NCI-H1930 (cell line): ENCODE data around the gene NCK2.

Source experiments
- DNase-seq, 2 experiments: peaks; one replicate each; lab custom pipeline; 2025; lab: John Stamatoyannopoulos, UW

NCK2 gene

GRCh38 chr2:105777031-105777482 is 32.3 kb downstream of the NCK2 start:
- DNase-seq, result no peak

- DNase-seq, result no peak
These were observed 32.9 kb downstream of the NCK2 start for GRCh38 chr2:105777506-105778055.

DNA sequence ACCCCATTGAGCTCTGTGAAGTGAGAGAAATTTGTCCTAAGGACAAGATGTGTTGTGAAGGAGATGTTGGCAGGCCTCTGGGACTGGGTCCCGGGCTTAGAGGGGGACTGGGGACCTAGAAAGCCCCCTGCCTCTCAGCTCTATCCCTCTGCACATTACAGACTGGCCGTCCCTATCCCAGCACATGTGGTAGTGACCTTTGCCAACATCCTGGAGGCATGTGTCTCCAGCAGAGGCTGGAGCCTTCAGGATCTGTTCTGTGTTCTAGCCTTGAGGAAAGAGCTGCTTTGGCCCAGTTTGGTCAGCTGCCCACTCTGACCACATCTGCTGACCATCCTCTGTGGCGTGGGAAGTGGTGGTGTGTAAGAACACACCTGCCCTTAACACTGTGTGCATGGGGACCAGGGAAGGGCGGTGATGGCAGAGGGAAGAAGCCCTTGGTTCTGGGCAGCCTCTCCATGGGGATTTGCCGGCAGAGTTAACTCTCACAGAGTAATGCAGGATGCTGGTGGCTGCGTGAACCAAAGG is 33.4 kb downstream of the NCK2 start:
- no peak for DNase-seq

DNA sequence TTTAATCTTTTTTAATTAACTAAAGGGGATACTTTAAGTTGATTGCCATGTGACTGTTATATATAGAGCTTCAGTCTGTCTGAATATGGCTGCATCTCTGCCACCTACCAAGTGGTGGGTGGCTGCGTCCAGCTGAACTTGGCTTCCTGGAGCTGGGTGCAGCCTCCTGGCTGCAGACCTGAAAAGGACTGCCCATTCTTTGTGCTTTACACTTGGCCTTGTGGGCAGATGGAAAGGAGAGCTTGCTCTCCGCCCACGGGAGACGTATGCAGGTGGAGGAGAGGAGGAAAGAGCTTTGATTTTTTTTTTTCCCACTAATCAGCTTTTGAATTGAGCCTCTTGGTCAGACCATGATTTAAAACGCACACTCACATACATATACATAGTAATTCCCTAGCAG is 34.7 kb downstream of the NCK2 start:
- no peak for DNase-seq

DNA sequence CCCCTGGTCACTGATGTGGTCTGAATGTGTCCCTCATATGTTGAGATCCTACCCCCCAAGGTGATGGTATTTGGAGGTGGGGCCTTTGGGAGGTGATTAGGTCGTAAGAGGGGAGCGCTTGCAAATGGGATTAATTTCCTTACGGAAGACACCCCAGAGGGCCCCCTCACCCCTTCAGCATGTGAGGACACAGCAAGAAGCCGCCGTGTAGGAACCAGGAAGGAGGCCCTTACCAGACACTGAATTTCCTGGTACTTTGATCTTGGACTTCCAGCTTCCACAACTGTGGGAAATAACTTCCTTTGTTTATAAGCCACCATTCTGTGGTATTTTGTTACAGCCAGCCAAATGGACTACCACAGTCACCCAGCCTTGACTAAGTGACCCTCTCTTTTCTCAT is 35.9 kb downstream of the NCK2 start:
- no peak for DNase-seq

- no peak for DNase-seq
These were observed 36.7 kb downstream of the NCK2 start for GRCh38 chr2:105781274-105781978.

DNA sequence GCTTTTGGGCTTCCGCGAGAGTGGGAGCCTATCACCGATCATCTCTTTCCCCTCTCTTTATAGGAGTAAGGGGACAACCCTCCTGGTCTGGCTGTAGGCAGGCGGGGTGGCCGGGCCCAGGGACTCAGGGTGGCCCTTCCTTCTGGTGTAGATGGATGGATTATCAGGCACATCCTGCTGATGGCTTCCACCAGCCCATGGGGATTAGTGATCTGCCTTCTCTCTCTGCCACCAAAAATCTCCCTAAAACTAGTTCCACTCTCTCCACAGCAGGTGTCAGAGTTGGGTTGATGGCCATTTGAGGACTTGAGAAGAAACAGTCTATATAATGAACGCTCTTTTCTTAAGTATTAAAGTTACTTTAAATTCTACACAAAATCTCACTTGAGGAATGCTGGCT is 37.4 kb downstream of the NCK2 start:
- no peak for DNase-seq

DNA sequence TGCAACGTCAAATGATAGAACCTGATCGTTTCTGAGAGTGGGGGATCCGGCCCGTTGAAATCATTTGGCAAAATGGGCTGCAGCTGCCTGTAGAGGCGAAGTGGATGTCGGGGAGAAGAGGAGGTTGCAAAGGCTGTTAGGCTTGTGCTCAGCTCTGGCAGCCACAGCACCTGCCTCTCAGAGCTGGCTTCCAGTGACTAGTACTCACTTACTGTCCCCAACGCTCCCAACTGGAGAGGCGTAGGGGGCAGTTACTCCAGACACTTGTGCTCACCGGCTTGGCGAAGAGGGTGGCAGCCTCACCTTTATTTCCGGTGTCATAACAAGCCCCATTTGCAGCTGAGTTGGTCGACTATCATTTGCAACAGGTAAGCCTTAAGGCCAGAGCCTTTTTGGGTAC is 37.9 kb downstream of the NCK2 start:
- no peak for DNase-seq

DNA sequence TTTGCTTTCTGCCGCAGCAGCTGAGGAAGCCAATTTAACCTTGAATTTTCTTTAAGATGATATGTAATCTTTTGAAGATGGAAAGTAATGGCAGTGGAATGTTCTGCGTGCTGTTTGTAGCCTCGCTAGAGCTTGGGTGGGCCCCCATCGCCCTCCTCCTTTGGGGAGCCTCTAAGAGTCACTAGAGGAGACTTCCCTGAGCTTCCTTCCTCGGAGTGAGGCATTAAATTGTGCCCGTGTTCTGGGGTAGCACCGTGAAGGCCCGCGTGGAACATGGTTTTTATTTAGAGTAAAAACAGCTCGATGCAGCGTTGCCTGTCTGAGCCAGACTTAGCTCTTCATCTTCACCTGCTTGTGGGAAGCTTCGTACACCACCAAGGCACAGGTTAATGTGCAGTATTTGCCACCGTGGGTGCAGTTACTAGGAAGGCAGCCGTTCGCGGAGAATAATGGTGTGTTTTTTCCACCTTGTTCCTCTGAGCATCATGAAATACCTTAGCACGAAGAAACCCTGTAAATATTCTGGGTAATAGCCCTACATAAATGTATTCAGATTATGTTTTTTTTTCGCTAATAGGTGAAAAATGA is 38.5 kb downstream of the NCK2 start:
- DNase-seq, result no peak

- DNase-seq, result no peak
These were observed 39.3 kb downstream of the NCK2 start for GRCh38 chr2:105783972-105784371.

GRCh38 chr2:105784589-105784988 is 39.9 kb downstream of the NCK2 start:
- no peak for DNase-seq

DNA sequence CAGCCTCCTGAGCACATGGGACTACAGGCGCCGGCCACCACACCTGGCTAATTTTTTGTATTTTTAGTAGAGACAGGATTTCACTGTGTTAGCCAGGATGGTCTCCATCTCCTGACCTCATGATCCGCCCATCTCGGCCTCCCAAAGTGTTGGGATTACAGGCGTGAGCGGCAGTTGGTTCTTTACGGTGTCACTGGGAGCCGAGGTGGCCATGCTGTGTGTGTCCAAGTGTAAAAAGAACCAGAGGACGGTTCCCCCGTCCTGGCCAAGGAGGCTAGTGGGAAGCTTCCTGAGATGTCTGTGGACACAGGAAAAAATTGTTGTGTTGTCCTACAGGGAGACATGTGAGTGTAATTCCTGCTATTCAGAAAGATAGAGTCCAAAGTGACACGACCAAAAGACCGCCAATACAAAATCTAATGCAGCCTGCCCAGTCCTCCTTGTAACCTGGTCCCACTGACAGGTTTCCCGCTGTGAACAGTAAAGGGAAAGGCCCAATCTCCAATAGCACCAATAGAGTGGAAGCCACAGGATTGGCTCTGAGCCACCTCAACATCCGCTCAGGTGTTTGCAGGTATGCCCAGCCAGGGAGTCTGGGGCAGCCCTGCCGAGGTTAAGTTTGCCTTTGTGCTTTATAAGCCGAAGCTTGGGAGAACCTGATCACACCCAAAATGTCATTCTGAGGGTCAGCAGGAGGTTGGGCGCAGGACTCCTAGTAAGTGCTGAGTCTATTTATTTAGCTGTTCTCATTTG is 40.6 kb downstream of the NCK2 start:
- DNase-seq, result no peak

GRCh38 chr2:105786231-105787230 is 41.8 kb downstream of the NCK2 start:
- no peak for DNase-seq

DNA sequence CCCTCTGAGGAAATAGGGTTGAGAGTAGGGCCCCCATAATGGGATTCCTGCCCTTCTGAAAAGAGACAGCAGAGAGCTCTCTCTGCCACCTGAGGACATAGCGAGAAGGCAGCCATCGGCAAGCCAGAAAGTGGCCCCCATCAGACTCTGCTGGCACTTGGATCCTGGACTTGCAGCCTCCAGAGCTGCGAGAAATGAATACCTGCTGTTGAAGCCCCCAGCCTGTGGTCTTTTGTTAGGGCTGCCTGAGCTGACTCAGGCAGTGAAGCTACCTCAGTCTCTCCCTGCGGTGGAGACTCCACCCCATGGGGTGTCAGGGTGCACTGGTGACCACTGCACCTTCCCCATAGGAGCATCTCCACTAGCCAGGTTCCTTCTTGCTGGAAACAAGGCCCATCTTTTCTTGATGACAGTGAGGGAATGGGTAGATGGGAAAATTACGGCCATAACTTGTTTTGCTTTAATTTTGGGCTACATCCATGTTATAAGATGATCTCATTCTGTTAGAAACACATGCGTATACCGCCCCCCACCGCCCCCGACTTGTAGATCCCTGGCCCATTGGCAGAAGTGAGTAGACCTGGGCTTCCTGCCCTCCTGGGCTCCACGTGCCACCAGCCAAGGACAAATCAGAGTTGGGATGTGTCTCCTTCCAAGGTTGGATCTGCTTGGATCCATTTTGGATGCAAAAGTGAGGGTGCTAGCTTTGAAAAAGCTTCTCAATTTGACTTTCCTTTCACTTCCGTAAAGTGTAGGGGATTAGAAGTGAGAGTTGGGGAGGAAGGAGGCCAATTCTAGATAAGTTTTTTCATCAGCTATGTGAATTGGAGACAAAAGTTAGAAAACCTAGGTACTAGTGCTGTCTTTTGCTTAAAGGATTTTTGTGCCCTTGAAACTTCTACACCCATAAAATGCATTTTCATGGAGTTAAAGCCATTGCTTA is 42.9 kb downstream of the NCK2 start:
- DNase-seq, result no peak

DNA sequence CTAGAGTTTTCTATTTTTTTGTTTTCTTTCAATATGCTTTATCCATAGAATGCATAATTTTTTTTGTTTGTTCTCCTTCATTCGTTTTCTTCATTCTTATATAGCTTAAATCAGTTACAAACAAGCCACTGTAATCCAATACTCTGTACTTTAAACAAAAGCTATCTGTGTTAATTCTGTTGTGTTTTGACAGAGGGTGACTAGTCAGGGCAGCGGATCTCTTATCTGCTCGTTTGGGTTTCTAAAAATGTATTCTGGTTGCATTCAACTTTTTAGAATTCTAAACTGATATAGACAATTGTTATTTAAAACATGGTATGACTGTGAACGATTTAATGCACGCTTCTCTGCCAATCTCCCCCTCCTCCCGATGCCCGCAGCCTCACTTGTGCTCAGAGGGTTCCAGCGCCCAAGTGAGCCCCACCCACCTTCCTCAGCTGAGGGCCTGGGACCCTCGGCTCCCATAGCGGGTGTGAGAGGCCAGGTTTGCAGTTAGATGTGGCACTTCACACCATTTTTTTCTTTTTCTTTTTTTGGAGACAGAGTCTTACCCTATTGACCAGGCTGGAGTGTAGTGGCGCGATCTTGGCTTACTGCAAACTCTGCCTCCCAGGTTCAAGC is 44.1 kb downstream of the NCK2 start:
- no peak for DNase-seq

DNA sequence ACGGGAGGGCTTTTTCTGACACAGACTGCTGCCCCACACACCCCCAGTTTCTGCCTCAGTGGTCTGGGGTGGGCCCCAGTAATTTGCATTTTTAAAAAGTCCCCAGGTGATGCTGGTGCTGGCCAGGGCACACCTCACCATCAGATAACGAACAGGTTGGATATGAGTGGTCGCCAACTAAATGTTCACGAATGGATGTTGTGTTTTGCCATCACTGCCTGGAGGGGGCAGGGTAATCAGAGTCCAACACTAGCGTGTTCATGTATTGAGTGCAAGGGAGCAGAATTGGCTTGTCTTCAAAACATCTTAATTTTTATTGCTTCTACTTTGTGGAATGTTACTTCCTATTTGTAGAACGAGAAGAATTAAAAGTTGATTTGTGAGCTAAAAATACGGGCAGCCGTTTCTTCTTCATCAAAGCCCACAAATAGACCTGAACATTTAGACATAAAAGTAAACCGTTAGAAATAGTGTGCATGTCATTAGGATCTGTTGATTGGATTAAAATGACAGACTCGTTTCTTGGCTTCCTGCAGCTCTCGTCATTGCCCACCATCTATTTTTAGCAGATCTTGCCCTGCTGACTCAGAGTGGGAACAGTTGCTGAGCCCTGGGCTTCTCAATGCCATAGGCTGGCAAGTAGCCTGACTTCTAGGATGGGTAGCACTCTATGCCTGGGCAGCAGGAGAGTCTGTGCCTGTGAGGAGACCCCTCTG is 45.2 kb downstream of the NCK2 start:
- DNase-seq, result no peak

DNA sequence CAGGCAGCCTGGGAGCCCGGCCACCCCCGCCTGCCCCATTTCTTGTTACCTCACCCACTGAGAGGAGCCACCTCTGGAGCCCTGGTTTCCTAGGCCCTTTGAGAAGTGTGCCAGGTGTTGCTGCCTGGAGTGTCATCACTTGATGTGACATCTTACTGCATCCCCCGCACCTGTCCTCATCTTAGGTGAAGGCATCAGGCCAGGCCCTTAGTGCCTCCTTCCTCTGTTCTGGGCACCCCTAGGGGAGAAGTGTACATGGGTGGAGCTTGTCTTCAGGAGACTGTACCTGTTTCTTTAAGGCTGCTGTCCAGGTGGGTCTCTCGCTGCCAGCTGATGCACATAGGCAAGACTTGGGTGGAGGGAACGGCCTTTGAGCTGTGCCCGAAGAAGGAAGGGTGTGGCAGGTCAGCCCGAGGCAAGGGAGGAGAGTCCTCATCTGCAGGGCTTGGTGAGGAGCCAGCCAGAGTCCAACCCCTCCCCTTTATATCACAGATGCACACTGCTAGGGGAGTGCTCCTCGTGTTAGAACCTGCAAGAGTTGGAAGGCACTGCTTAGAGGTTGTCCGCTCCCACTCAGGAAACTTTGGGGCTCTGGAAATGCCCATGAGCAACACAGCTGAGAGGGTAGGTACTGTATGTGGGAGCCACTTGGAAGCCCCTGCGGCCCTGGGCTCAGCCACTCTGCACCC is 45.9 kb downstream of the NCK2 start:
- no peak for DNase-seq

DNA sequence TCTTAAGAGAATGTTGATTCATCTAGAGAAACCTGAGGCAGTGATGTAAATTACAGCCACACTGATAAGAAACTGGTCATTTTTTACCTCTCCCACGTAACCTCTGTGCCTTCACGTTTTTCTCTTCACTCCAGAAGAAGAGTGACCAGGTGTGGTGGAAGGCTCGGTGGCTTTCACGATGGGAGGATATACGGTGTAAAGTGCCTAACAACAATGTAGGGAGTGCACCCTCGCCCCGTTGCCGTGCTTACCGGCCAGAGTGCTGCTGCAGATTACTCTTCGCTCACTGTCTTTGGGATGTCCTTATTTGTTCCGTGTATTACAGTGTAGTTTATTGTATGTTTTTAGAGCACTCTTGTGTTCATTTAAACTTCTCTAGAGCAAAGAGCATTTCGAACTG is 46.5 kb downstream of the NCK2 start:
- no peak for DNase-seq

- DNase-seq, result no peak
These were observed 47.8 kb downstream of the NCK2 start for GRCh38 chr2:105792561-105792960.
